ENCODE data around the gene HDAC11. TPM values are rescaled to one million over a fixed set of nuclear protein-coding genes. Genes with fewer than 3 reads are reported as not detected.
A peak's percentile ranks its signal among the peaks of the same experiment; 100 is the strongest.
"Not testable (repeated sequence)": the region's sequence is repeated elsewhere in the genome, so short reads cannot be mapped to it uniquely, and the experiment has no call there.

Gene HDAC11
- polyA plus RNA-seq (2012; ENCODE audit: missing spikeins): 1.6 TPM

DNA sequence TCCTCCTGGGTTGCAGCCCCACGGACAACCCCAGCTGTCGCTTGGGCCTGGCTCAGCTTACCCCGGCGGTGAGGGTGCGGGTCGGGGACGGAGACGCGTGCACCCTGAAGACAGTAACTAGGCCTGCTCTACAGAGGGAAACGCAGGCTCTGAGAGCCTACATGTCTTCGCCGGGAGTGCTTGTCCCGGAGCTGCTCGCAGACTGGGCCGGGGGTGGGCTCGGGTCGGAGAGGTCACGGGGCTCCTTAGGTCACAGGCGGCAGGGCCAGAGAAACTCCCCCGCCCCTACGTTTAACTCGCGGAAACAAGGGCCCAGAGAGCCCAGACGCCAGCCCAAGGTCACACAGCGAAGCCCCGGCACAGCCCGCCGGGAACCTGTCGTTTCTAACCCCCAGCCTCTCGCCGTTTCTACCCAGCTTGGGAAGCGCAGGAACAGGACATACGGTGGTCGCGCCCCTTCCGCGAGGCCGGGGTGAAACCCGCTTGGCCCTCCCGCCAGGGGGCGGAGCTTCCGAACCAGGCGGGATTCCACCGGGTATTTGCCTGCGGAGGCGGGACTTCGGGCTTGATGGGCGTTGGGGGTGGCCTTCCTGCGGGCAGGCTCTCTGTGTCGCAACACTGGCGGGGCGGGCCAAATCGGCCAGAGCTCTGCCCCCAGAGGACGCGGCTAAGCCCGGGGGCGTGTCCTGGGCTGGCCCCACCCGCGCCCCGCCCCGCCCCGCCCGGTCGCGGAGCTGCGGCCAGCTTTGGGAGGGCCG is at the start of gene HDAC11:
Gene HDAC11, plus strand, starts transcription at position 725 of the 758 bp plus-strand sequence. CDS start 42 bp downstream, outside the sequence.
- peak; percentile 100 for DNase-seq (ENCODE audit: insufficient read length)
- peak; percentile 85 for FAIRE-seq
- TF ChIP-seq POLR2AphosphoS5 (IDR thresholded peaks at IDR 0.05; ENCODE audit: low read depth, low read length) (no peak), POLR2A (IDR thresholded peaks at IDR 0.05; ENCODE audit: low read depth, low read length) (peak; percentile 60; the same call in 1 of the 2 replicates), TAF1 (IDR thresholded peaks at IDR 0.05; ENCODE audit: borderline replicate concordance, low read depth, low read length) (0 out of 2 replicates have a peak, but pooled peaks have one; percentile 24)

- FAIRE-seq; DNase-seq (ENCODE audit: insufficient read length): not testable (repeated sequence)
Measured at GRCh38 chr3:13430411-13430875, 49.7 kb upstream of the HDAC11 start.

DNA sequence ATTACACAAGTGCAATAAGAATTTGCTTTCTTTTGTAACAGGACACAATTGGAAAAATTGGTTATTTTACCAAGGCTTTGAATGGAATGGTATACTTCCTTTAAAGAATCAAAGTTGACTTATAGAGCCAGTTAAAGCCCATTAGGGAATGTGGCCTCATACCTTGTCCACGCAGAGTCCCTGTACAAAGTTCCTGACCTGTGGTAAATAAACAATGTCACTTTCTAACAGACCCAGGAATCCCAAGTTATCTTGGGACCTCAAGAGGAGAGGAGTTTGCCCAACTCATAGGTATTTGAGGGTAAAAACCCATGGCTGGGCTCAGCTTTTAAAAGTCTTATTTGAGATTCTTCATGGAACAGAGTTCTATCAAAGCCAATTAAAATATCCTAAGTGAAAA is 48.0 kb upstream of the HDAC11 start:
- TF ChIP-seq POLR2A (IDR thresholded peaks at IDR 0.05; ENCODE audit: low read depth, low read length) (no peak), TAF1 (IDR thresholded peaks at IDR 0.05; ENCODE audit: borderline replicate concordance, low read depth, low read length) (no peak), POLR2AphosphoS5 (IDR thresholded peaks at IDR 0.05; ENCODE audit: low read depth, low read length) (no peak)
- DNase-seq (ENCODE audit: insufficient read length): no peak
- no peak for FAIRE-seq

DNA sequence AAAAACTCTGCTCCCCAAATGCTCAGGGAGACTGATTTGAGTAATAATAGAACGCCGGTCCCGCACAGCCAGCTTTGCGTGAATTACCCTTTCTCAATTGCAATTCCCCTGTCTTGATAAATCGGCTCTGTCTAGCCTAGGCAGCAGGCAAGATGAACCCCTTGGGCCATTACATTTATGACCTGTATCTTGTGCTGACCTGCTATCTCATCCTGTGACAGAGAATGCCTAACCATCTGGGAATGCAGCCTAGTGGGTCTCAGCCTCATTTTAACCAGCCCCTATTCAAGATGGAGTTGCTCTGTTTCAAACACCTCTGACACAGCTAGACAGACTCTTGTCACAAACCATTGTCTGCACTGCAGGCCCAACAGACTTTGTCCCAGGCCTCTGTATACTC is 46.2 kb upstream of the HDAC11 start:
- DNase-seq (ENCODE audit: insufficient read length): no peak
- TF ChIP-seq POLR2A (IDR thresholded peaks at IDR 0.05; ENCODE audit: low read depth, low read length) (no peak), TAF1 (IDR thresholded peaks at IDR 0.05; ENCODE audit: borderline replicate concordance, low read depth, low read length) (no peak), POLR2AphosphoS5 (IDR thresholded peaks at IDR 0.05; ENCODE audit: low read depth, low read length) (no peak)
- no peak for FAIRE-seq

- not testable (repeated sequence) for DNase-seq (ENCODE audit: insufficient read length); FAIRE-seq
Measured at GRCh38 chr3:13436213-13436612, 43.9 kb upstream of the HDAC11 start.

- FAIRE-seq: no peak
- TF ChIP-seq POLR2AphosphoS5 (IDR thresholded peaks at IDR 0.05; ENCODE audit: low read depth, low read length) (no peak), TAF1 (IDR thresholded peaks at IDR 0.05; ENCODE audit: borderline replicate concordance, low read depth, low read length) (no peak), POLR2A (IDR thresholded peaks at IDR 0.05; ENCODE audit: low read depth, low read length) (no peak)
- DNase-seq (ENCODE audit: insufficient read length): no peak
Measured at GRCh38 chr3:13440204-13440817, 39.8 kb upstream of the HDAC11 start.

- not testable (repeated sequence) for DNase-seq (ENCODE audit: insufficient read length); FAIRE-seq
Measured at GRCh38 chr3:13442882-13443281, 37.2 kb upstream of the HDAC11 start.

GRCh38 chr3:13451301-13451673 is 28.8 kb upstream of the HDAC11 start:
- TF ChIP-seq POLR2AphosphoS5 (IDR thresholded peaks at IDR 0.05; ENCODE audit: low read depth, low read length): no peak
- no peak for TF ChIP-seq TAF1 (IDR thresholded peaks at IDR 0.05; ENCODE audit: borderline replicate concordance, low read depth, low read length)
- no peak for TF ChIP-seq POLR2A (IDR thresholded peaks at IDR 0.05; ENCODE audit: low read depth, low read length)
- FAIRE-seq (no peak), DNase-seq (ENCODE audit: insufficient read length) (no peak)

DNA sequence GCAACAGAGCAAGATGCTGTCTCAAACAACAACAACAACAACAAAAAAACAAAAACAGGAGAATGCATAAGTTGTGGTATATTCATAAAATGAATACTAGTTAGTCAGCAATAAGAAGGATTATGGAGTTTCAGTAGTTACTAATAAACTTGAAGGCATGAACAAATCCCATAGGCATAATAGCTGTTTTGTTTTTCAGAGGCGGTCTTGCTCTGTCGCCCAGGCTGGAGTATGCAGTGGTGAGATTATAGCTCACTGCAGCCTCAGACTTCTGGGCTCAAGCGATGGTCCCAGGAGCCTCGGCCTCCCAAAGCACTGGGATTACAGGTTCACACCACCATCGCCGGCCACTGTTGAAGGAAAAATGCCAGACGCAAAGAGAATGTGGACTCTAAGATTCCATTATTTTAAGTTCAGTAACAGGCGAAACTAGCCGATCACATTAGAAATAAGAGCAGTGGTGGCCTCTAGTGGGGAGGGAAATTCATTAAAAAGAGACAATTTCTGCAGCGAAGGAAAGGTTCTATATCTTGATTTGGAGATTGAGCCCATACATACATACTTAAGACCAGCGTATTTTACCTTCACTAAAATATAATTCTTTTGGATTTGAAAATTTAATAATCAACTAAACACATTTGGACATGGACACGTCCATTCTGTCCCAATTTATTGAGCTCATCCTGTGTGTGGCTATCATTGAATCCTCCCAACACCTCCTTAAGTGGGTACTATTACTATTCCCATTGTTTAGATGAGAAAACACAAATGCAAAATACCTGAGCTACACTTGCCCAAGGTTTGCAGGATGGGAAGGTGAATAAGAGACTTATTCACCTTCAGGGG is 27.4 kb upstream of the HDAC11 start:
- FAIRE-seq (peak; percentile 56), DNase-seq (ENCODE audit: insufficient read length) (peak; percentile 31)
- TF ChIP-seq POLR2AphosphoS5 (IDR thresholded peaks at IDR 0.05; ENCODE audit: low read depth, low read length): no peak
- no peak for TF ChIP-seq TAF1 (IDR thresholded peaks at IDR 0.05; ENCODE audit: borderline replicate concordance, low read depth, low read length)
- TF ChIP-seq POLR2A (IDR thresholded peaks at IDR 0.05; ENCODE audit: low read depth, low read length): no peak

- FAIRE-seq: no peak
- TF ChIP-seq TAF1 (IDR thresholded peaks at IDR 0.05; ENCODE audit: borderline replicate concordance, low read depth, low read length) (no peak), POLR2A (IDR thresholded peaks at IDR 0.05; ENCODE audit: low read depth, low read length) (no peak), POLR2AphosphoS5 (IDR thresholded peaks at IDR 0.05; ENCODE audit: low read depth, low read length) (no peak)
Measured at GRCh38 chr3:13455644-13456043, 24.5 kb upstream of the HDAC11 start.

GRCh38 chr3:13457593-13457992 is 22.5 kb upstream of the HDAC11 start:
- FAIRE-seq (no peak), DNase-seq (ENCODE audit: insufficient read length) (no peak)
- TF ChIP-seq POLR2A (IDR thresholded peaks at IDR 0.05; ENCODE audit: low read depth, low read length): no peak
- no peak for TF ChIP-seq POLR2AphosphoS5 (IDR thresholded peaks at IDR 0.05; ENCODE audit: low read depth, low read length)
- TF ChIP-seq TAF1 (IDR thresholded peaks at IDR 0.05; ENCODE audit: borderline replicate concordance, low read depth, low read length): no peak

More at GRCh38 chr3:13455644-13456043, 24.5 kb upstream of the HDAC11 start:
- no peak for DNase-seq (ENCODE audit: insufficient read length)

All from GM12892 (cell line).